Hematopoietic multipotent progenitor cell treated with erythropoietin and hydrocortisone succinate and interleukin-3 and kit ligand, for 8 days (in vitro differentiated cells): Measurements from ENCODE around the gene BIRC5.
"Not testable (repeated sequence)": the region's sequence is repeated elsewhere in the genome, so short reads cannot be mapped to it uniquely, and the experiment has no call there.

Experiments
- DNase-seq: peaks from one replicate; pipeline ENCODE4 v3.0.0-alpha.2; 2015

The BIRC5 gene

DNA sequence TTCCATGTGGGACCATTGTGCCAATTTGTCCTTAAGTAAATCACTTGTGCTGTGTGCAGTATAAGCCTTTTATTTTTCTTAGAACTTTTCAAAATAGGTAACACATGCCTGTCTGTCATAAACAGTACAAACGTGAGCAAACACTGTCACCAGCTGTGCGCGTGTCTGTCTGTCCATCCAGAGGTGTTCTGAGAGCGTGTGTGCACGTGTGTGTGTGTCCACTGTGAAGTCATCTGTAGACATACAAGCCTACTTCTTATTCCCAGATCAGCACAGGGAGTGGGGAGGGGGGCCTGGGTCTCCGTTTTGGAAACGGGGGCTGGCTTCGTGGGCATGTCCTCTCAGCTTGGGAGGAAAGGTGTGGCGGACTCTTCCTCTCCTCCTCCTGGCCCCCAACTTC lies 26.8 kb downstream of the BIRC5 start:
- DNase-seq = no peak

DNA sequence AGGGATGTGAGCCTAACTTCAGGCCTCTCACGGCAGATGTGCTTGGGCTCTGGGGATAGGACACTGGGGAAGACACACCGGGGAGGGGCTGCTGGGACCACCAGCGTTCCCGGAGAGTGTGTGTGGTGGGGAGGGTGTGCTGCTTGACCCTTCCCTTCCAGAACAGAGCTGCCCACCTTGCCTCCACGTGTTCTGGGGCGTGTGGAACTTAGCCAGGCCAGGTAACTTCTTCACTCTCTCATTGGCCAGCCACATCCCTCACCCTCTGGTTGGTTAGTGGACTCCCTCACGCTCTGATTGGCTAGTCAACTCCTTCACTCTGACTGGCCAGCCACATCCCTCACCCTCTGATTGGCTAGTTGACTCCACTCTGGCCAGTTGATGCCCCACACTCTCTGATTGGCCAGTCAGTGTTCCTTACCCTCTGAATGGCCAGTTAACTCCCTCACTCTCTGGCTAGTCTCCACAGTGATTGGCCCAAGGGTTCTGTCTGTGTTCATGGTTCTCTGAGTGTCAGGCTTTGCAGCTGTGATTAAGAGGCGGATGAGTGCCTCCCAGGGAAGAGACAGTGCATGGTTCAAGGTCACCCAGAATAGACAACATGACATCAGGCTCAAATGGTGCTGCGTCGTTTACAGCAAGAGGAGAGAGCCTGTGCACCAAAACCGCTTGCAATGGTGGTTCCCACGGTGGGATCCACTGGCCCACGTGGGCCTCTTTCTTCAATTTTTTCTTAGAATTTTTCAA lies 27.4 kb downstream of the BIRC5 start:
- DNase-seq = peak; percentile 58

DNA sequence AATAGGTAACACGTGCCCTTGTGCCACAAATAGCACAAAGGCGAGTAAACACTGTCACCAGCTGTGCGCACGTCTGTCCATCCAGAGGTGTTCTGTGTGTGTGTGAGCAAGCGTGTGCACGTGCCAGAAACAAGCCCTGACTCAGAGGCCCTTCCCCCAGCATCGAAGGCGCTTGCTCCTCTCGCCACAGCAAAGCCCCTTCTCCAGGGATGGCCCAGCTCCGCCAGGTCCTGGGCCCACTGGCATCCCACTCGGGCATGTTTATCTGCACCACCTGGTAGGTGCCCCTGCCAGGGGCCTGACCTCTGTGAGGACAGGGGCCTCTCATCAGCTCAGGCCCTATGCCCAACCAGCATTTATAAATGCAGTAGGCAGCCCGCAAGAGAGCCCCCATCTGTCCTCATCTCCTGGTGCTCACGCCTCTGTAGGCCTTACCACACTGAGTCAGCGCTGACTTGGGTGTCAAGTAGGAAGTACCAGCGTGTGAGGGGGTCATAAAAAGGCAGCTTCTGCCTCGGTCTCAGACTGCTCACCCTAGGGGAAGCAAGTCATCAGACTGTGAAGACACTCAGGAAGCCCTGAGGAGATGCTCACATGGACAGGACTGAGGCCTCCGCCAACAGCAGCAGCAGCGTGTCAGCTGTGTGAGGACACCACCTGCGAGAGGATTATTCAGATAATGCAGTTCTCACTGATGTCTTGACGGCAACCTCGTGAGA lies 28.1 kb downstream of the BIRC5 start:
- DNase-seq = no peak

DNA sequence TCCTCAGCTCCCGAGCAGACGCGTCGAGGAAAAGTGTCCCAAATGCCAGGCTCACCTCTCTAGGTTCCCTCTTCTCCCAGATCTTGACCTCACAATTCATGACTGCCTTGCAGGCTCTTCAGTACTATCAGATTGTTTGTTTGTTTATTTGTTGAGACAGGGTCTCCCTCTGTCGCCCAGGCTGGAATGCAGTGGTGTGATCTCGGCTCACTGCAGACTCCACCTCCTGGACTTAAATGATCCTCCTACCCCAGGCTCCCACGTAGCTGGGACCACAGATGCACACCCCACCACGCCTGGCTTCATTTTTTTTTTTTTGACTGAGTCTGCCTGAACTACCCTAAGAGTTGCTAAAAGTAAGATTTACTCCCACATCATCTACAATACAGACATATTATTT lies 33.3 kb downstream of the BIRC5 start:
- no peak for DNase-seq

DNA sequence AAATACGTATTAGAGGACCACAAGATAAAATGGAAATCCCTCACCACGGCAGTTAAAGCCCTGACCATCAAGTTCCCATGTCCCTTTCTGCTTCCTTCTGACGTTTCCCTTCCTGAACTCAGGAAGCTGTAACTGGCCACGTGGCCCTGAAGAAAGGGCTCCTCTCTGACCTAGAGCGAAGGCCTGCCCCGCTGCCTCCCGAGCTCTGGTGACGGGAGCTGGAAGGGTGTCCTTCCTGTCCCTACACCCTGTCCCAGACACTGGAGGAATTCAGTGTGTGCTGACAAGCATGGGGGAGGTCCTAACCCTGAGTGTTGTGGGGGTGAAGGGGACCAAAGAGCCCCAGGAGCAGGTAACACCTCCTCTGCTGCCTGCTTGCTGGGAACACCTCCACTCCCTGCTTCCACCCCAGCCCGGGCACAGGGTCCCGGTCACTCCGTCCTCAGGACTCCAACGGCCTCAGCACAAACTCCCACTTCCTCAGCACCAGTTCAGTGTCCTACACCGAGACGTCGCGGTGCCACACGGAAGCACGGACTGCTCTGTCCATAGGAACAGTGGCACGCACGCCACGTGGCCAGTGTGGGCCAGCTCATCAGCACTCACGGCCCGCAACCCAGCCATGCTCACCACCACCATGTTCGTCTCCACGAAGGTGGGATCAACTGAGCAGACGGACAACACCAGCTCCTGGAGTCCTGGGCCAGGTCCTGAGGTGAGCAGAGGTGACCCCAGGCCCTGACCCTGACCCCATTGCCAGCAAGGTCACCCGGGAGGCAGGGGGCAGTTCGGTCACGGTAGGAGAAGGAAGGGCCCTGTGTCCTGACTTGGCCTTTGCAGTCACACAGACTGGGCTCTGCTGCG lies 34.2 kb downstream of the BIRC5 start:
- no peak for DNase-seq

DNA sequence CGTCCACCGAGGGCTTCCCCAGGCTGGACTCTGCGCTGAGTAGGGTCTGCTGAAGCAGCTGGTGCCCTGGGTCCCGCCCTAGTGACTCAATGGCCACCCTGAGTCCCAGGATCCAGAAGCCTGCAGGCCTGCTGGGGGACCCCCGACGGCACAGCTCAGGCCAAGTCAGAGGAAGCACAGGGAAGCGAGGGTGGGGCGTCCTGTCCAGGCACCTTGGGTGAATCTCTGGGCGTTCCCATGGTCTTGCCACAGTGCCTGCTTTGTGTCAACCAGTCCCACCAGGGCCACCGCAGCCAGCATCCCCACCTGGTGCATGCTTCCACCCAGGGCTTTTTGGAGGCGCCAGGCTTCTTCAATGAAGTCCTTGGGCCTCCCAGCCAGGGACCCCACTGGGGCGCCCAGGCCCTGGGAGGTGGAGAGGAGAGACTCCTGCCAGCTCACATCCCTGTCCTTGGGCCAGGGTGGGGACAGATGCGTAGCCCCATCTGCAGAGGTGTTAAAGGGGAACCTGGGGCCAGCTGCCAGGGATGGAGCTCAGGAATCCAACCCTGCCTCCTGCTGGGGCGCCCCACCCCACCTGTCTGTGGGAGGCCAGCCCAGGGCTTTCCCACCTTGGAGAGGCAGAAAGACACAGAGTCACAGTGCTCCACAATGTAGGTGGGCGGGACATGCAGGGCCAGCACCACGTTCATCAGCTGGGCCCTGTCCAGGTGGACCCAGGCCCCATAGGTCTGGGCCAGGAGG lies 35.2 kb downstream of the BIRC5 start:
- no peak for DNase-seq

DNA sequence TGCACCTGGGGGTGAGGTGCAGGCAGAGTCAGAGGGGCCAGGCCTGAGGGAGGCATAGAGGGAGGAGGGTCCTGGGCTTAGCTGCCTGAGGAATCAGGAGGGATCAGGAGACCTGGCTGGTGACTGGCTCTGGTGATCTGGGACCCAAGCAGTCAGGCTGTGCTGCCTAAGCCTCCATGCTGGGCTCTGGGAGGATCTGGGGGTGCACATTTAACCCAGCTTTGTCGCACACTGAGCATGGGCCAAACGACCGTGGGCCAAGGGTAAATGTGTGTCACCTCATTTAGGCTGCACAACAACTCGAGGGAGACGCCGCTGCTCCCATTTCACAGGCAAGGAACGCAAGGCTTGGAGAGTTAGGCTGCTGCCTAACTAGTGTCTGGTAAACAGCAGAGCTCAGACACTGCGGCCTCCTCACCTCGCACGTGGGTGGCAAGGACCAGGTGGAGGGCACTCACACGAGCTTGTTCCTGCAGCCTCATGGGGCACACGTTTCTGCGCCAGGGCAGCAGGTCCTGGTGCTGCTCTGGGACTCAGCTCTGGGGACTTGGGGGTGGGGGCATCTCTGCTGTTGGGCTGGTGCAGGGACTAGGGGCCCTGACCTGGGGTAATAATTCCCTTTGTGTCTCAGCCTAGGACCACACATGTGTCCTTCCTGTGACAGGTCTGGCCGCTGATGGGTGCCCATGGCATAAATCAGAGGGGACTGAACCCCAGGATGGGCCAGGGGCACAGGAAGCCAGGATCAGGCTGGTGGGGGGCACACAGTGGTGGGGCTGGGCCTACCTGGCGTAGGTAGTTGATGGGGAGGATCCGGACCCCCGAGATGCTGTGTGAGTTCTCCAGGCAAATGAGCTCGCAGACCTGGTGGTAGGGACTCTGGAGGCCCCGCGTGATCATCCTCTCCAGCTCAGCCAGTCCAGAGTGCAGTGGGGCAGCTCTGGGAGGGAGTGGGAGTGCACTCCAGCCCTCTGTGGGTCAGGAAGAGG lies 36.1 kb downstream of the BIRC5 start:
- DNase-seq = no peak

DNA sequence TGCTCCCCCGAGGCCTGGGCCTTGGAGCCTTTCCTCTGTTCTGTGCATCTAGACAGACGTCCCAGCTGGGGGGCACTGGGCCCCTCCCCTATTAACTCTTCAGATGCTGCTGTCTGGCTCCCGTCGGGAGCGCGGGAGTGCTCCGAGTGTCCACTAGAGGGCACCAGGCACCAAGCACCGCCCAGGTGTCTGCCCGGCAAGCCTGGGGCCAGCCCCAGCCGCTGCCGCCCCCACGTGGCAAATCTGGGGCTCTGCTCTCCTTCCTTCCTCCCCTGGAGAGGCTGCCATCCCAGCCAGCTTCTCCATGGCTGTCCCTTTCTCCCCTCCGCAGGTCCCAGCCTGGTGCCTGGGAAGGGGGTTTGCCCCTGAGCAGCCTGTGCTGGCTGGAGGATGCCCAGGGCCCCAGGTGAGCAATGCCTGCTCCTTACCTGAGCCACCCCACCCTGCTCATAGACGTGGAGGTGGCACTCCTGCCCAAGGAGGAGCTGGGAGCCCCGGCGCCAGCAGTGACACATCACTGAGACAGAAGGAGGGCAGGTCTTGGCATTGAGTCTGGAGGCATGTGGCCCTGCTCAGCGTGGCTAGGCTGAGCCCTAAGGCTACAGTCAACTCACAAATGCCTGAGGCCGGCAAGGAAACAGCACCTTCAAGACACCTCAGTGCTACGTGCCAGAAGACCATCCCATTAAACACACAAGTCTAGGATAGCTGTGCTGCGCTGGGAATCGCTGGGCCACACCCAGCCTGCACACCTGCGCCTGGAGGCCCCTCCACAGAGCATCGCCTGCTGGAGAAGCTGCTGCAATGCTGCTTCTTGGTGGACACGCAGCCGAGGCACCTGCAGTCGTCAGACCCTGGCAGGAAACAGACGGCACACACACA lies 37.1 kb downstream of the BIRC5 start:
- DNase-seq = peak; percentile 86

DNA sequence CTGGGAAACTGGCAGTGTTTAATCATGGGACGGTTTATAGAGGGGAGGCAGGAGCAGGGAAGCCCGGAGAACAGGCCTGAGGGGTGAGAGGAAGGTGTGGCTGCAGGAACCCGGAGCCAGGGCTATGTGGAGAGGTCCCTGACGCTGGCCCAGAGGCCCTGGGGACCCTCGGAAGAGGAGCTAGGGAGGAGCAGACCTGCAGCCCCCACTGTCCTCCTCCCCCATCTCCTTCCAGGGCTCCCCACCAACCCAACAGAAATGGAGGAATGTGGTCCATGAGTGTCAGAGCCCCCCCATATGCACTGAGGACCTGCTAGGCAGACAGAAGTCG lies 37.7 kb downstream of the BIRC5 start:
- no peak for DNase-seq

DNA sequence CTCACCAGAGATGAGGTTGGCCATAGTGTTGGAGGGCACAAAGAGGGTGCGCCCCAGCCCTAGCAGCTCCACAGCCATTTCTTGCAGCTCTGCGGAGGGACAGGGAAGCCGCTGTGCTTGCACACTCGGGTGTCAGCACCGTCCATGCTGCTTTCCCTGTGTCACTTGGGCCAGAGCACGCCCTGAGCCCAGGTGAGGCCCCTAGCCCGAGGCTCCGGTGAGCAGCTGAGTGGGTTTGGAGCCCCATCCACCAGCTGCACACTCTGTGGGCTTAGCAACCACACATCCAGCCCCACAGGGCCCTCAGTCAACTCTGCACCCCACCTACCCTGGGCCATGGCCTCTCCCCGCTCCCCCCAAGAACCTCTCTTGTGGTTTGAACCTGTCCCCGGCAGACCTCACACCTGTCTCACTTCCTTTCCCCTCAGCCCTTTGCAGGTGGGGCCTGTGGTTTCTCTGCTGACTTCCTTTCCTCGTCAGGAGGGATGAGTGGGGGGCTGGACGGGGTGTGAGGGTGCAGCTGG lies 38.1 kb downstream of the BIRC5 start:
- no peak for DNase-seq

DNA sequence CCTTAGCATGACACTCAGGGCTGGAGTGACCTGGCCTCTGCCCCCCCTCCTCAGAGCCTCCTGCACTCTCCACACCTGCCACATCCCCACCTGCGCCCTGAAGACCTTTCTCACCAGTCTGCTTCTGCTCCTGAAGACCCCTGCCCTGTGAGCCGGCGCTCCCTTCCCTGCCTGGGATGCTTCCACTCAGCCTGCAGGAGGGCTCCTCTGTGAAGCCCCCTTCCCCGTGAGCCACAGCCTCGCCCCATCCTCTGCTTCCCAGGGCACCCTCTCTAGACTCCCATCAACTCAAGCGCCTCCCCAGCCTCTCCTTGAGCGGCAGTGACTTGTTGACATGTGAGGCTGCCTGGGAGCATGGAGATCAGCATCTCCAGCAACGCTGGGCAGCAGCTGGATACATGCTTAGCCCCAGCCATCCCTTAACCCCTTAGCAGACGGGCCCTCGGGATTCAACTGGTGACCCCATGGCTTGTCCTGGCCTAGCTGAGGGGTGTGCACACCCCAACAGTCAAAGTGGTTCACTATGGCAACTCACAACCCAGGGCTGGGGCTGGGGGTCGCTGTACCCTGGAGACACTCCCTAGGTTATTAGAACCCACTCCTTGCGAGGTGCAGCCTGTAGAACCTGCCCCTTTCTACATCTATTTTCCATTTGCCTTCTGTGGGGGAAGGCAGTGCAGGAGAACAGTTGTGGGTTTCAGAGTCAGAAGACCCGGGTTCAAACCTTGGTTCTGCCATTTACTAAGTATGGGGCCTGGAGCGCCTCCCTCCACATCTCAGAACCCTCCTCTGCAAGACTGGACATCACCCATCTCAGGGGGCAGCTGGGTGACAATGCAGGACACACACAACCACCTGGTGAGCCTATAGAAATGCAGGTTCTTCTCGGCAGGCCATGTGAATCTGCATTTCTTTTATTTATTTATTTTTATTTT lies 38.9 kb downstream of the BIRC5 start:
- DNase-seq = peak; percentile 11

DNA sequence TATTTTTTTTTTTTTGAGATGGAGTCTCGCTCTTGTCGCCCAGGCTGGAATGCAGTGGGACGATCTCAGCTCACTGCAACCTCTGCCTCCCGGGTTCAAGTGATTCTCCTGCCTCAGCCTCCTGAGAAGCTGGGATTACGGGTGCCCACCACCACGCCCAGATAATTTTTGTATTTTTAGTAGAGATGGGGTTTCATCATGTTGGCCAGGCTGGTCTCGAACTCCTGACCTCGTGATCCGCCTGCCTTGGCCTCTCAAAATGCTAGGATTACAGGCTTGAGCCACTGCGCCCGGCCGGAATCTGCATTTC lies 39.5 kb downstream of the BIRC5 start:
- not testable (repeated sequence) for DNase-seq

DNA sequence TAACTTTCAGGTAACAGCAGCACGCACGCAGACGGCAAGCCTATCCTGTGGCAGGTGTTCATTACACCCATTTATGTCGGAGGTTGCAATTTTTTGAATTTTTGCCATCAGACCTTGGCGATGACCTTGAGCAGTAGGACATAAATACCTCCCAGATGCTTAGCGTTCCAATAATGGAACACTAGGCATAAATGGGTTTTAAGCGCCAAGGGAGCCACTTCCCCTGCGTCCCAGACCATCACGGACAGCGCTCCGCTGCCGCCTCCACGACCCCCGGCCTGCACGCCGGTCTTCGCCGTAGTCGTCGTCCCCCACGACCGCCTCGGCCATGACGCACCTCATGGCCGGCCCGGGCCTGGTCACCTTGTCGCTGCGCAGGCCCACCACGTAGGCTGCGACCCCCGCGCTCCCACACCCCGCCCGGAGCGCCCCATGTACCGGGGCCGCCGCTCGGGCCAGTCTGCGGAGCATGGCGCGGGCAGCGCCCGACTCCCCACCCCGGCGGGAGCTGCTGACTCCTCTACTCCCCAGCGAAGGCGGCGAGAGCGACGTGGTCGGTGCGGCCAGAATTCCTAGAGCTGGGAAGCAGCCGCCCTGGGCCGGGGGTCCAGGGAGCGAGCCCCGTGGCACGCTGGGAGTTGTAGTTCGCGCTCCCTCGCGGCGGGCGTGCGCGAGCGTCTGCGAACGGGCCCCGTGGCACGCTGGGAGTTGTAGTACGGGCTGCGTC lies 40.1 kb downstream of the BIRC5 start:
- peak; percentile 82 for DNase-seq

DNA sequence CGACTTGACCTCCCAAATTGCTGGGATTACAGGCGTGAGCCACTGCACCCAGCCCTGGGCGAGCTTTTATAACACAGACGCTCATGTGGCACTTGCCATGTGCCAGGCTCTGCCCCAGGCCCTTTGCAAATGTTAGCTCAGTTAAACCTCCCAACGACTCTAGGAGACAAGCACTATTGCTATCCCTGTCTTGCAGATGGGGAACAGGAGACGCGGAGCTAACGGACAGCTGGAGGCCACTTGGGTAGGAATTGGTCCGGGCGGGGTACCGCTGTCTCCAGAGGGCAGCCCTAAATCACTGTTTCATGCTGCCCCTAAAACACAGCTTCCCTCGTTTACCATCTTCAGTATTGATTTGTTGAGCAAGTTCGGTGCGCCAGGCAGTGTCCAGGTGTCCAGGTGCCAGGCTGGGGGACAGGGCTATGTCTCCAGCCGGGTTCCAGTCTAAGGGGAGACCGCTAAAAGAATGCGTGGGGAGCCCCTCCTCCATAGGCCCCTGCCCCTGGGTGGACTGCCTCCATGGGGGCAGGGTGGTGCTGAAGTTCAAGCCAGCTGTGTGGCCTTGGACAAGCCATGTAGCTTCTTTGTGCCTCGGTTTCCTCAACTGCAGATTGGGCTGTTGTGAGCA lies 41.1 kb downstream of the BIRC5 start:
- no peak for DNase-seq

DNA sequence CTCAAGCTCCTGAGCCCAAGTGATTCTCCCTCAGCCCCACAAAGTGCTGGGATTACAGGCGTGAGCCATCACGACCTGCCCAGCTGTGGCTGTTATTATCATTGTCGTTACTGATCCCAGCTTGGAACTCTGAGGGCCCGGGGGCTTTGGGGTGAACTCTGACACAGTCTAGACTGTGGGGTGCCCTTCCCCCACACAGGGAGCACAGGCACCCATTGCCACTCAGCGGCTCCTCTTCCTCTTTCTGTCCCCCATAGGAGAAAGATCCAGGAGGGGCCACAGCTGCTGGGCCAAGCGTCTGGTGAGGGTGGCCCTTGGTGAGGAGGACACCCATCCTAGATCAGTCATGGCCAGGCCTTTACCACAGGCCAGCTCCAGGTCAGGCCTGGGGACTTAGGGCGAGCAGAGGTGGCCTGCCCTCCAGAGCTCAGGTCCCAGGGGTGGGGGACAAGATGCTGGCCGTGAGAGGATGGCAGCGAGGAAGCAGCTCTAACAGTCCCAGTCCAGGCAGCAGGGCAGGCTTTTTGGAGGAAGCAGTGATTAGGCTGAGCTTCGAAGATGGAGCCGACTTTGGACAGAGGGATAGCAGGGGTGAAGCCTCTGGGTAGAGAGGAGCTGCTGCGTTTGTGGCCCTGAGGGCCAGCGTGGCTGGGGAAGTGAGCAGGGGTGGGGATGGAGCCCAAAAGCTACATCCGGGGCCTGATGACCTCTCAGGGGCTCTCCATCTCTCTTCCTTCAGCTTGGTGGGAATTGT lies 42.1 kb downstream of the BIRC5 start:
- no peak for DNase-seq

DNA sequence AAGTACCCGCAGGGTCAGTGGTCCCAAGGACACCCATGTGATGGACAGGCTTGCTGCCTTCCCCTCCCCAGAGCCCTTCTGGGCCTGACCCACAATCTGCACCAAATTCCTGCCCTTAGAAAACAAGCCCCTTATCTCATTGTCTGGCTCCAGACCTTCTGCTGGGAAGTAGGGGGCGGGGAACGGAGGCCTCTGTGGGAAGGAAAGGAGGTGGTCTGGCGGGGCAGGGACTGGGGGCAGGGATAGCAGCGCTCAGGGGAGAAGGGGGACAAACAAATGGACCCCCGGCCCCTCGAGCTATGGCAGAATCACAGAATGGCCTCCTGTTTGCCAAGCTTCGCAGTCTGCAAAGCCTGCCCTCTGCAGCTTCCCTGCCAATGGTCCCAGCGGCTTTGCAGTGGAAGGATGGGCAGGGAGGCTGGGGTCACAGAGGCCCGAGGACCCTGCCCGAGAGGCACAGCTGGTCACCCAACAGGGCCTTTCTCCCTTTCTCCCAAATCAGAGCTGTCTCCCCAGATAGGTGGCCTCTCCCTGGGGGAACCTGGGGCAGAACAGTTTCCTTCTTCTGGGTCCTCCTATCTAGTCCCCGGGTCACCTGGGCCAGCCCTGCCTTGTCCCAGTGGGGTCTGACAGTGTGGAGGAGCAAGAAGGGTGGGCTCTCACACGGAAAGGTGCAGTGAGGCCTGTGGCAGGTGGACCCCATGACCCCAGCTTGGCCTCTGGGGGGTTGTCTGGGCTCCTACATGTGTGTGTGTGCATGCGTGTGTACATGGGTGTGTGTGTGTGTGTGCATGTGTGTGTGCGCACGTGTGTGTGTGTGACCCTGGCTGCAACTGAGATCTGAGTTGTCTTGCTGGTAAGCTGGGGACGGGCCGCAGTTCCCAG lies 42.9 kb downstream of the BIRC5 start:
- peak; percentile 19 for DNase-seq
